HG03469 (cell line): ENCODE data around the gene HIRA.

Experiments used
- ATAC-seq: cut with Tn5 transposase; IDR thresholded peaks from one replicate; pipeline ENCODE4 v1.9.1; 2021; ENCODE audit warnings: mild to moderate bottlenecking, moderate library complexity, moderate number of reproducible peaks; ENCODE audit not compliant: unreplicated experiment

HIRA gene

GRCh38 chr22:19431649-19432132 lies at the start of gene HIRA:
Gene HIRA, minus strand, starts transcription at chr22:19431733. Its CDS starts 257 bp downstream, at chr22:19431476.
- peak; percentile 30 for ATAC-seq

GRCh38 chr22:19480789-19481188 lies 49.3 kb upstream of the HIRA start:
- ATAC-seq = no peak

- no peak for ATAC-seq
Observed at GRCh38 chr22:19480173-19480568, 48.6 kb upstream of the HIRA start.

- ATAC-seq = peak; percentile 51
Observed at GRCh38 chr22:19479355-19480172, 48.0 kb upstream of the HIRA start, which contains the start of gene CDC45. Gene CDC45, plus strand, starts transcription at chr22:19479920. Its CDS starts 49 bp downstream, at chr22:19479969.

GRCh38 chr22:19478901-19479354 lies 47.4 kb upstream of the HIRA start, which contains the start of gene UFD1:
Gene UFD1, minus strand, starts transcription at chr22:19479193. Its CDS starts 108 bp downstream, at chr22:19479085.
- ATAC-seq = no peak

GRCh38 chr22:19478045-19478900 lies 46.7 kb upstream of the HIRA start:
- ATAC-seq = no peak

- ATAC-seq = no peak
Observed at GRCh38 chr22:19477321-19478044, 46.0 kb upstream of the HIRA start.

- ATAC-seq = no peak
Observed at GRCh38 chr22:19476023-19476422, 44.5 kb upstream of the HIRA start.

- no peak for ATAC-seq
Observed at GRCh38 chr22:19473578-19473977, 42.0 kb upstream of the HIRA start.

- ATAC-seq = no peak
Observed at GRCh38 chr22:19472233-19472632, 40.7 kb upstream of the HIRA start.

- ATAC-seq = no peak
Observed at GRCh38 chr22:19471572-19471971, 40.0 kb upstream of the HIRA start.

GRCh38 chr22:19470010-19470409 lies 38.5 kb upstream of the HIRA start:
- no peak for ATAC-seq

- ATAC-seq = no peak
Observed at GRCh38 chr22:19469421-19469820, 37.9 kb upstream of the HIRA start.

- no peak for ATAC-seq
Observed at GRCh38 chr22:19467912-19468311, 36.4 kb upstream of the HIRA start.

- no peak for ATAC-seq
Observed at GRCh38 chr22:19466848-19467752, 35.6 kb upstream of the HIRA start.

GRCh38 chr22:19466126-19466716 lies 34.7 kb upstream of the HIRA start:
- no peak for ATAC-seq

GRCh38 chr22:19464975-19465374 lies 33.4 kb upstream of the HIRA start:
- ATAC-seq = no peak

GRCh38 chr22:19464546-19464945 lies 33.0 kb upstream of the HIRA start:
- no peak for ATAC-seq
